NCI-H82 treated with DMSO at 0.1 percent for 48 hours (cell line): ENCODE results near the gene UQCRHL.

ENCODE experiments used
- DNase-seq: peaks from one replicate; lab custom pipeline; 2025; ENCODE audit not compliant: unreplicated experiment; lab: John Stamatoyannopoulos, UW

UQCRHL gene

GRCh38 chr1:15758953-15759661 is 48.3 kb downstream of the UQCRHL start:
- DNase-seq = no peak

GRCh38 chr1:15758343-15758931 is 49.0 kb downstream of the UQCRHL start, which contains the start of gene FBLIM1:
Gene FBLIM1, plus strand, starts transcription at chr1:15758795. Its CDS starts 6,189 bp downstream, at chr1:15764984.
- DNase-seq = no peak

GRCh38 chr1:15757575-15758342 is 49.7 kb downstream of the UQCRHL start:
- DNase-seq = no peak
